AML-193 (cell line): ENCODE data around the gene IL20RB.

Source experiments
- DNase-seq, 2 experiments: peaks; one replicate each; lab custom pipeline; 2025; lab: John Stamatoyannopoulos, UW

Gene IL20RB

DNA sequence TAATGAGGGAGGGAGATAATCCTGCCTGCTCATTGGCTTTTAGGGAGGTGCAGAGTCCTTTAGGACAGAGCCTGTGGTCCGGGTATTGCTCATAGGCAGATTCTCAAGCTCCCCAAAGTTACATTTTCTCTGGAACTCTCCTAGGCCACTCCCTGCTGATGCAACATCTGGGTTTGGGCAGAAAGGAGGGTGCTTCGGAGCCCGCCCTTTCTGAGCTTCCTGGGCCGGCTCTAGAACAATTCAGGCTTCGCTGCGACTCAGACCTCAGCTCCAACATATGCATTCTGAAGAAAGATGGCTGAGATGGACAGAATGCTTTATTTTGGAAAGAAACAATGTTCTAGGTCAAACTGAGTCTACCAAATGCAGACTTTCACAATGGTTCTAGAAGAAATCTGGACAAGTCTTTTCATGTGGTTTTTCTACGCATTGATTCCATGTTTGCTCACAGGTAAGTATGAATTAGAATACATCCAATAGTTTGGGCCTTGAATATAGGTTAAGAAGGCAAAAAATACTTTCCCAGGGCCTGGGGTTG, at the start of gene IL20RB:
TSS of gene IL20RB (plus strand) at position 233 of the 538 bp plus-strand sequence. CDS start at position 364, 131 bp downstream.
- DNase-seq: no peak

DNA sequence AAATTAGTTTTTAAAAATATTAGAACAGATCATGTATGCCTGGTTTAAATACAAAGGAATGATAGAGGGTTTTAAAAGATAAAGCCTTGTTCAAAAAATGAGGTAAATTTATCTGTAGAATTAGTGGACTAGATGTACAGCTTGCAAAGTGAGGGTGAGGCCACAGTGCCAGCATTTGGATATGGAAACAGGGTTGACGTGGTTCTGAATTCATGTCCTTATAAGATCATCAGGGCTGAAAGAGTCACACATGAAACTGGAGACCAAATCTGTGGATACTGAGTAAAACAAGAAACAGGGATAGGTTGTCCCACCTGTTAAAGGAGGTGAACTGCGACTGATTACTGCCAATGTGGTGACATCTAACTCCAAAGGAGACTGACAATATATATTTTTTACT, 49.5 kb upstream of the IL20RB start:
- no peak for DNase-seq

DNA sequence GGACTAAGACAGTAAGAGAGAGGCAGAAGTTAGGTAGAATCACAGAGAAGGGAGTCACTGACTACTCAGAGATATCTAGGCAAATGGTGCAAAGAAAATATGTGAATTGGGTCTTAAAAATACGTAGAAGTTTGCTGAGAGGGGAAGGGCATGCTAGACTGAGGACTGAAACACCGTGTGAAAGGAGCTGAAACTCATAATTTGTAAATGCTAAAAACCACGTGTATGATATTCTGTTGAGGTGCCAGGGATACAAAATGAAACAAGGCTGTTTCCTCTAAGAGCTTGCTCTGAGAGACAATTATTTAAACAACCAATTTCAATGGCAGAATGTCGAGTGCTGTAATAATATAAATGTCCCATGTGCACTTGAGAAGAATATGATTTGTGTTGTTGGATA, 48.6 kb upstream of the IL20RB start:
- DNase-seq: no peak

DNA sequence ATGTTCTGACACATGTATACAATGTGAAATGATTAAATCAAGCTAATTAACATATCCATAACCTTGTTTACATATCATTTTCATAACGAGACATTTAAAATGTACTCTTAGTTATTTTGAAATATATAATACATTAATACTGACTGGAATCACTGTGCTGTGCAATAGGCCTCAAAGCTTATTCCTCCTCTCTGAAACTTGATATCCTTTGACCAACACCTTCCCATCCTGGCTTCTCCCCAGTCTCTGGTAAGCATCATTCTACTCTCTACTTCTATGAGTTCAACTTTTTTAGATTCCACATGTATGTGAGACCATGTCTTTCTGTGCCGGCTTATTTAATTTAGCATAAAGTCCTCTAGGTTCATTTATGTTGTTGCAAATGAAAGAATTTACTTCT, 47.1 kb upstream of the IL20RB start:
- no peak for DNase-seq

DNA sequence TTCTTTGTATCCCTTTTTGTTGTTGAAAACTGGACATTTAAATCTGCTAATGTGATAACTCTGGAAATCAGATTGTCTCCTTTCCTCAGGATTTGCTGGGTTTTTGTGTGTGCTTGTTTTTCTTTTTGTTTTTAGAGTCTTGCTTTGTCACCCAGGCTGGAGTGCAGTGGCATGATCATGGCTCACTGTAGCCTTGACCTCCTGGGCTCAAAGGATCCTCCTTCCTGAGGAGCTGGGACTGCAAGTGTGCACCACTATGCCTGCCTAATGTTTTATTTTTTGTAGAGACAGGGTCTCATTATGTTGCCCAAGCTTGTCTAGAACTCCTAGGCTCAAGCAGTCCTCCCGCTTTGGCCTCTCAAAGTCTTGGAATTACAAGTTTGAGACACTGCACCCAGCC, 44.6 kb upstream of the IL20RB start:
- DNase-seq: no peak

DNA sequence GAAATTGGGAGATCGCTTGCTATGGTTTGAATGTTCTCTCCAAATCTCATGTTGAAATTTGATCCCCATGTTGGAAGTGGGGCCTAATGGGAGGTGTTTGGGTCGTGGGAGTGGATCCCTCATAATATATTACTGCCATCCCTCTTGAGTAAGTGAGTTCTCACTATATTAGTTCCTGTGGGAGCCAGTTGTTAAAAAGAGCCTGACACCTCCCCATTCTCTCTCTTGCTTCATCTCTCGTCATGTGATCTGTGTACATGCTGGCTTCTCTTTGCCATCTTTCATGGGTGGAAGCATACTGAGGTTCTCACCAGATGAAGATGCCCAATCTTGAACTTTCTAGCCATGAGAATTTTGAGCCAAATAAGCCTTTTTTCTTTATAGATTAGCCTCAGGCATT, 43.0 kb upstream of the IL20RB start:
- DNase-seq: no peak

DNA sequence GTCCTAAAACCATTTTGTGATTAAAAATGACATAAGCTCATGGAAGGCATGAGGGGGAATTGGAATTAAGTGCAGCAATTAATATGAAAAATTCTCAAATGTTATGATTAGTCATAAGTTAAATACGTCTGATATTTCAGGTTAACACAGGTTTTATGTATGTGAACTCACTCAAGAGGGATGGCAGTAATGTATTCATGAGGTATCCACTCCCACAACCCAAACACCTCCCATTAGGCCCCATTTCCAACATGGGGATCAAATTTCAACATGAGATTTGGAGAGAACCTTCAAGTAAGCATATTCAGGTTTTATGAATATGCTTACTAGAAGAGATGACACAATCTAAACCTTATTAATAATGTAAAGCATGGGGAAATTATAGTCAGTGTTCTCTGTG, 41.6 kb upstream of the IL20RB start:
- no peak for DNase-seq

DNA sequence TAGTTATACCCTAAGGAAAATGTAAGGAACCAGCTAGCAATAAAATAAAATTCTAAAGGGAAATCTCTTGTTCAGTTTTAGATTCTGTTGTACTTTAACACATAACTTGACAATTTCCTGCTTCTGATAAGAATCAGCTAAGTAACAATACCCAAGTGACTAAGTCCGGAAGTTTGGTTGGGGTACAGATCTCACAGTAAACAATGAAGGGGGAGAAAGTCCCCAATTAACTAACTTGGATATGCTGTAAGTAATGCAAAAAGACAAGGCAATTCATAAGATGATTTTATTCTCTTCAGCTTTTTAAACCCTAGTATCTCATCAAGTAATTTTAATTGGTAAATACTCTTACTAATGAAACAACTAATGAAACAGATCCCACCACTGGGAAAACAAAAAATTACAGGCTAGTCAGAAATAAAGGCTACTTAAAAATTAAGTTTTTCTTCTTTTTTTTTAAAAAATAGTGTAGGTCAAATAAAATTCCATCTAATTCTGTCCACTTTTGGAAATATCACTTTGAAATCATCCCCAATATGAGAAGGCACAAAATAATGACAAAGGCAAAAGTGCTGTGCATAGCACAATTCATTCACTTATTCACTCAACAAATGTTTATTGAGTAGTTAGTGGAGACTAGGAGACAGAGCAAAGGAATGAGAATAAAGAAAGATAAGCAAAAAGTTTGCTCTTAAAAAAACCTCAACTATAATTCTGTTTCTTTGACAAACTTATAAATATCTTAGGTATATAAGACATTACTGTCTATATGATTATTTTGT, 37.8 kb upstream of the IL20RB start:
- DNase-seq: no peak

DNA sequence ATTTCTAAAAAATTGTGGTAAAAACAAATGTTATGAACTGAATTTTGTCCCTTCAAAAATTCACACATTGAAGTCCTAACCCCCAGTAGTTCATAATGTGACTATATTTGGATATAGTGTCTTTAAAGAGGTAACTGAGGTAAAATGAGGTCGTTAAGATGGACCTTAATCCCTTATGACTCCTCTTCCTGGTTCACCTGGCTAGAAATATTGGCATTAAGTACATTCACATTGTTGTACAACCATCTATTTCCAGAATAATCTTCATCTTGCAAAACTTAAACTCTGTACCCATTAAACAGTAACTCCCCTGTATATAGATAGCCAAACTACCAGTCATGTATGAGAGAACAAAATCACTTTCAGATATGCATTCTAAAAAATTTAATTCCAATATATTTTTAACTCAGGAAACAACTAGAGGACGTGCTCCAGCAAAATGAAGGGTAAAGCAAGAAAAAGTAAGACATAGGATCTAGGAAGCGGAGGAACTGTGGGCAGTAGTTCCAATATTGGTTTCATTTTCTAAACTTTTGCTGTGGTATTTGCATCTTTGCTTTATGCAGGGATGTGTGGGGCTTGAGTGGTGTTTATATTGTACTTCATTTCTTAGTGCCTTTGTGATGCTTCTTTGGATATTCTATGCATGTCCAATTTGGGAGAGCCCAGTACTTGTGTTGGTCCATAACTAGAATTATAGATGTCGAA, 36.7 kb upstream of the IL20RB start:
- no peak for DNase-seq

DNA sequence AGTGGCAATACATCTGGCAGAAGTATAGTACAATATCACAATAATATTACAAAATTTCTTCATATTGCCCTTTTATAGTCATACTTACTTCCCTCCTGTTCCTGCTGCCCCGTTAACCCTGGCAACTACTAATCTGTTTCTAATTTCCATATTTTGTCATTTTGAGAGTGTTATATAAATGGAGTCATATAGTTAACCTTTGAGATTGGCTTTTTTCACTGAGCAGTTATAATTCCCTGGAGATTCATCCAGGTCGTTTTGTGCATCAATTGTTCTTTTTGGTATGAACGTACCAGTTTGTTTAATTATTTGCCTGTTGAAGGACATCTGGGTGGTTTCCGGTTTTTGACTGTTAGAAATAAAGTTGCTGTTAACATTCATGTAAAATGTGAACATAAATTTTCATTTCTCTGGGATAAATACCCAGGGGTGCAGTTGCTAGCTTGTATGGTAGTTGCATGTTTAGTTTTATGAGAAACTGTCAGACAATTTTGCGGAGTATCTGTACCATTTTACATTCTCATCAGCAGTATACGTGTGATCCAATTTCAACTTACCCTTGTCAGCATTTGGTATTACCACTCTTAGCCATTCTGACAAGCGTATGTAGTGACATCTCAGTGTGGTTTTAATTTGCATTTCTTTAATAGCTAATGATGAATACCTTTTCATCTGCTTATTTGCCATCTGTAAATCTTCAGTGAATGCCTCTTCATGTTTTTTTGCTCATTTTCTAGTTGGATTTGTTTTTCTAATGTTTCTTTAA, 32.2 kb upstream of the IL20RB start:
- DNase-seq: peak; percentile 17 to 36

DNA sequence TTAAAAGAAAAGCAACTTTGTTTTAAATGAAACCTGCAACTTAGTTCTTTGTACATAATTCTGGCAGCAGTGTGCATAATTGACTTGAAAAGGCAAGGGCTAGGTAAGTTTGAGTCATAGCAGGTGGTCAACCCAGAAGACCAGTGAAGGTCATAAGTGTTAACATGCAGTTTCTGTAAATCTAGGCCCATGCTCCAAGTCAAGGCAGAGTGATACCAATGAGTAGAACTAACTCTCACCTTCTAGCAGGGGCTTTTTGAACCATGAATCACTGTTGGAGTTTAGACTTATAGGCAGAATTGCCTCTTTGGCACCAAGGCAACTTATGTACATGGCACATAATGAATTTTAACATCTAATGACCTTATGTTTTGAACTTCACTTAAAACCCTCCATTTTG, 29.5 kb upstream of the IL20RB start:
- no peak for DNase-seq

DNA sequence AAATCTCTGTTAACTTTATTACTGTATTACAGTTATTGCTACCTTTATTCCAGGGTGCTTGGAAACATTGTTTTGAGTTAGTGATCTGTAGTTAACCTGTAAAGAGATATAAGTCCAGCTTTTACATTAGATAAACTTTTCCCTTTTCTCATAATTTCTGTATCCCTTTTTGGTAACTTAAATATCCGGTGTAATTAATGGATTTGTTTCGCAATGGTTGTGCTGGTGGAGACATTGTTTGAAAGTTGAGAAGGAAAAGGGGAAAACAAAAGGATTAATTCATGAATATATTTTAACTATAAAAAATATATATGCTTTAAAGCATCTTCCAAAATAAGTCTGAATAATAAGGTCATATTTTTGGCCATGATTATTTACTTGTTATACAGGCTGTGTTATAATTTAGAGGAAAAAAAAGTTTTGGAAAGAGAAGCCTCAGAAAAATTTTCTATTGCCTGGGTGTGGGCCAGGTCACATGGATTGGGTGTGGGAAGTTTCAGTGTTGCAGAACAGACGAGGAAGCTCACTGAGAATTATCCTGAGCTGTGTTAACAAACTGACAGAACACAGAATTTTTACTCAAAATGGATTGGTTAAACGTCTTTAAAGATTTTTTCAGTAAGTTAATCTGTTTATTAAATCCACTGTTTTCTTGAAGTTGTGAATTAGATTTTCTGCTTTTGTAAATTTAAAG, 27.7 kb upstream of the IL20RB start:
- DNase-seq: no peak

- DNase-seq: no peak
These were observed 26.2 kb upstream of the IL20RB start for GRCh38 chr3:136931606-136932005.

DNA sequence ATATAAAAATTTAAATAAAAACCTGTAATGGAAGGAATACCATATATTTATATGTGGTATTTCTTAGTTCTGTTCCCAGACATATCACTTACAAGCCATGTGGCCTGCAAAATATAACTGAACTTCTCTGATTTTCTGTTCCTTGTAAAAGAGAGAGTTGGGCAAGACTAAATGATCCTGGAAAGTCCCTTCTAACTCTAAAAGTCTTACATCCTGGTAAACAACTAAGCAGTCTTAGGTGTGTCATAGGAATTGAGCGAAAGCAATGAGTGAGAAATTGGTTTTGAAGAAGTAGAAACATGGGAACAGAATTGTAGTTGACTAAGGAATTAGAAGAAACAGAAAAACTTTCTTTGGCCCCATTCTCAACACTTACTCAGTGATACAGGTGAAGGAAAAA, 25.3 kb upstream of the IL20RB start:
- DNase-seq: no peak

GRCh38 chr3:136932978-136933772, 24.6 kb upstream of the IL20RB start:
- no peak for DNase-seq

DNA sequence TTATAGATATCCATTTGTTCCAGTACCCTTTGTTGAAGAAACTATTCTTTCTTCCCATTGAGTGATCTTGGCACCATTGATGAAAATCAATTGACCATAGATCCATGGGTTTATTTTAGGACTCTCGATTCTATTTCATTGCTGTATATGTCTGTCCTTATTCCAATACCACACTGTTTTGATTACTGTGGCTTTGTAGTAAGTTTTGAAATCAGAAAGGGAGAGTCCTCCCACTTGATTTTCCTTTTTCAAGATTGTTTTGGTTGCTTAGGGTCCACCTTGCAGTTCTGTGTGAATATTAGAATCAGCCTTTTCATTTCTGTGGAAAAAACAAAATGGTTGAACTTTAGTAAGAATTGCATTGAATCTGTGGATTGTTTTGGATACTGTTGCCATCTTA, 20.6 kb upstream of the IL20RB start:
- no peak for DNase-seq

DNA sequence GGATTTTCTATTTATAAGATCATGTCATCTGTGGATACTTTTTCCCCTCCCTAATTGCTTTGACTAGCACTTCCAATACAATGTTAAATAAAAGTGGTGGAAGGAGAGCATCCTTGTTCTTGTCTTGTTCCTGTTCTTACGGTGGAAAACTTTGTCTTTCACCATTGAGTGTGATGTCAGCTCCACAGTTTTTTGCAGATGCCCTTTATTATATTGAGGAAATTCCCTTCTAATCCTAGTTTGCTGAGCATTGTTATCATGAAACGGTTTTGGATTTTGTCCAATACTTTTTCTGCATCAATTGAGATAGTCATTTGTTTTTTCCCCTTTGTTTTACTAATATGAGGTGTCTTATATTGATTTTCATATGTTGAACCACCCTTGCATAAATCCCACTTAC, 19.9 kb upstream of the IL20RB start:
- no peak for DNase-seq

- DNase-seq: no peak
These were observed 19.4 kb upstream of the IL20RB start for GRCh38 chr3:136938334-136938733.

DNA sequence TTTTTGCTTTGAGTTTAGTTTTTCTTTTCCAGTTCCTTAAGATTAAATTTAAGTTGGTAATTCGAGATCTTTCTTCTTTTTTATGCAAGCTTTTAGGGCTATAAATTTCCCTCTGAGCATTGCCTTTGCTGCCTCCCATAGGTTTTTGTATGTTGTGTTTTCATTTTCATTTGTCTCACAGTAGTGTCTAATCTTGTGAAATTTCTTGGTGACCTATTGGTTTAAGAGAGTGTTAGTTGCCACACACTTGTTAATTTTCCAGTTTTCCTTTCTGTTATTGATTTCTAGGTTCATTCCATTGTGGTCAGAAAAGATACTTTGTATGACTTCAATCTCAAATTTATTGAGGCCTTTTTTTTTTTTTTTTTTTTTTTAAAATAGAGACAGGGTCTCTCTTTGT, 18.3 kb upstream of the IL20RB start:
- no peak for DNase-seq

- no peak for DNase-seq
These were observed 15.0 kb upstream of the IL20RB start for GRCh38 chr3:136942803-136943202.

GRCh38 chr3:136943436-136943835, 14.3 kb upstream of the IL20RB start:
- no peak for DNase-seq
